Neural progenitor cell (in vitro differentiated cells): ENCODE measurements around the gene IL6R.

ENCODE experiments used
- CTCF ChIP-seq: fragments of 200-600 bp; sonication (generic); IDR thresholded peaks from 2 replicates; pipeline ENCODE4 v1.5.1; 2017; ENCODE audit warnings: antibody characterized with exemption, mild to moderate bottlenecking
- EZH2phosphoT487 ChIP-seq: fragments of 200-600 bp; sonication (generic); IDR thresholded peaks from 2 replicates; pipeline ENCODE4 v1.6.1; 2017; ENCODE audit warnings: antibody characterized with exemption

DNA sequence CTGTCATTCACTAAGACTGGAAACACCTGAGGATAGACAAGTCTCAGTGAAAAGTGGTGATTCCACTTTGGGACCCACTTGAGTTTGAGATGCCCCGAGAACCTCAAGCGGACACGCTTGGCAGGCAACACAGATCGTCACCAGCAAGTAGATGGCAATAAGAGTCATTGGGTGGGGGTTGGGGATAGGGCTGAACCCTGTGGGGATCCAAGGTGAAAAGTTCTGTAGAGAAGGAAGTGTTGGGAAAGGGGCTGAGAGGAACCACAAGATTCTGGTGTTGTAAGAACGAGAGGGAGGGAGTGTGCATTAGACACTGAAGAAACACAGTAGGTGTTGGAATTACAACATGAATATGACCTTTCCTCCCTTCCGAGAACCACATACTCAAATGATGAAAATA, 51.5 kb downstream of the IL6R start:
- TF ChIP-seq CTCF (no peak), EZH2phosphoT487 (no peak)
